GM21367 (cell line): ENCODE data around the gene PATJ.
A peak's percentile ranks its signal among the peaks of the same experiment; 100 is the strongest.
"Not testable (repeated sequence)": the region's sequence is repeated elsewhere in the genome, so short reads cannot be mapped to it uniquely, and the experiment has no call there.

Experiments used
- ATAC-seq: cut with Tn5 transposase; IDR thresholded peaks from one replicate; pipeline ENCODE4 v1.9.1; 2021; ENCODE audit not compliant: unreplicated experiment

Gene PATJ

DNA sequence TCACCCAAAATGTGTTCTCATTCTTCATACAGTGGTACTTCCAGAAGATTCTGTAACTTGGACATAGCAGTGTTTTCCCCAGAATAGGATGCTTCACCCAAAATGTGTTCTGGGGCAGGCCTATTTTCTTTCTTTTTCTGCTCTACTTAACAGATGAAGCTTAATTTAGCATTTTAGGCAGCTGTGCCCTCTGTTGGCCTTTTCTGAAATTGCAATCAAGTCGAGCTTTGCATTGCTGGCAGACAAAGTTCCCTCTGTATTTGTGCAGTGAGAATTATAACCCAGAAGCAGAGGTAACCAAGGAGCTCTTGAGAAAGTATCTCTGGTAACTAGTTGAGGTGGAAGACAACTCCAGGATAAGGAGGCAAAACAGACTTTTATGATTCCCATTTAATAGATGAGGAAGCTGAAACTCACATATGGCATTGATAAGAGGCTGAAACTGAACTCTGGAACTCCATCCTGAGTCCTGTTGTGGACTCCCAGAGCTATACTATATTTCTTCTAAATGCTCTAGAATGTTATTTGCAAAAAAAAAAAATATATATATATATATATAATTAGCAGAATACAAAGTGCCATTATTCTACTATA, 402.1 kb downstream of the PATJ start:
- no peak for ATAC-seq

DNA sequence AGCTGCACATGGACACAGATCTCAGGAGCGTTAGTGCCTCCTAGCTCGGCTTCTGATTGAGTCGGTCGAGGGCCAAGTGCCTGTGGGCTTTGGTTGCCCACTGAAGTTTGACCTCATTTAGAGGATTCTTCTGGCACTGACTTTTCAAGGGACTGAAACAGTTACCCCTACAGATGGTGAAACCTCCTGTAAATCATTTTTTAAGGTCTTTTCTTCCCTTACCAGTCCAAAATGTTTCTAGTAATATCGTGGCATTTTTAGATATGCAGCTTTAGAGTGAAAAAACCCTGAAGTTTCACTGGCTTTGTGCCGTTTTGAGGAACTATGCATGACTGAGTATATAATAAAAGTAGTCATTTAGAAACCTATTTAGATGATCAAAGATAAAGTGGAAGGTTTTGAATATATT, 417.7 kb downstream of the PATJ start:
- ATAC-seq: peak; percentile 73

DNA sequence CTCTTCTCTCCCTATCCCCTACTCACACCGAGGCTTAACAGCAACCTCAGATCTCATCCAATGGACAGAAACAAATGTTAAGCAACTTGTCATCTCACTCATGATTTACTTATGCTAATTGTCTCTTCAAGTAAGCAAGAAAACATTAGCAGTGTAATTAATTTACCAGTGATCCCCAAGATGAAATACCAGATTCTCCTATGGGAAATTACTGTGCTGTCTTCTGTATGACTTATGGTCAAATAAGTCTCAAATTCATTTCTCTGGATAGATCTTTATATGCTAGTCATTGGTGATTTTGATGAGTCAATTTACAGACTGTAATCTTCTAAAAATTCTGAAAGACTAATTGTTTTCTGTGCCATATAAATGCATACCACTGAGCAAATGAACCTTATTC, 419.4 kb downstream of the PATJ start:
- no peak for ATAC-seq

DNA sequence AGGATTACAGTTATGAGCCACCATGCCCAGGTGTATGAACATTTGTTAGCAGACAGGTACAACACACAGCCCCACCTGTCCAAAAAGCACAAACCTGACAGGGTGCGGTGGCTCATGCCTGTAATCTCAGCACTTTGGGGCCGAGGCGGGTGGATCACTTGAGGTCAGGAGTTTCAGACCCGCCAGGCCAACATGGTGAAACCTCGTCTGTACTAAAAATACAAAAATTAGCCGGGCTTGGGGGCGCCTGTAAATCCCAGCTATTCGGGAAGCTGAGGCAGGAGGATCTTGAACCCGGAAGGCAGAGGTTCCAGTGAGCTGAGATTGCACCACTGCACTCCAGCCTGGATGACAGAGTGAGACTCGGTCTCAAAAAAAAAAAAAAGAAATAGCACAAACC, 428.1 kb downstream of the PATJ start:
- not testable (repeated sequence) for ATAC-seq

DNA sequence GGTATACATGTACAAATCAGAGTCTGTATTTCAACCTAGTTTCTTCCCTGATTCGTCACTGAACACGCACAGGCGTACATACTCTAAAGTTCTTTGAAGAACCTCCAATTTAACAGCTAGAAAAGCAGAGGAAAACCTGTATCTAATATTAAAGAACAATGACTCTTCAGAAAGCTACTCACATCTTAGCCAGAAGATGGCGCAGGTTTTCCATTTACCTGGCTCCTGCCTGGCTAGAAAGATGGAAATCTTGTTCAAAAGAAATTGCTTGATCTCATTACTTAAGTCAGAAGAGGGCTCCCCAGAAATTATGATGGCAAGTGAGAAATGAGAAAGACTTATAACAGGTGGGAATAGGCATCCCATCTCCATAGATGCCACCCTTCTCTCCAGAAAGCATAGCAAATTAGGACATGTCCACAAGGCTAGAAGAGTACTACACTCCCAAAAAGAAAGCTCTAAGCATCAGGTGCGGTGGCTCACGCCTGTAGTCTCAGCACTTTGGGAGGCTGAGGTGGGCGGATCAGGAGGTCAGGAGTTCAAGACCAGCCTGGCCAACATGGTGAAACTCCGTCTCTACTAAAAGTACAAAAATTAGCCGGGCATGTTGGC, 433.4 kb downstream of the PATJ start:
- no peak for ATAC-seq

DNA sequence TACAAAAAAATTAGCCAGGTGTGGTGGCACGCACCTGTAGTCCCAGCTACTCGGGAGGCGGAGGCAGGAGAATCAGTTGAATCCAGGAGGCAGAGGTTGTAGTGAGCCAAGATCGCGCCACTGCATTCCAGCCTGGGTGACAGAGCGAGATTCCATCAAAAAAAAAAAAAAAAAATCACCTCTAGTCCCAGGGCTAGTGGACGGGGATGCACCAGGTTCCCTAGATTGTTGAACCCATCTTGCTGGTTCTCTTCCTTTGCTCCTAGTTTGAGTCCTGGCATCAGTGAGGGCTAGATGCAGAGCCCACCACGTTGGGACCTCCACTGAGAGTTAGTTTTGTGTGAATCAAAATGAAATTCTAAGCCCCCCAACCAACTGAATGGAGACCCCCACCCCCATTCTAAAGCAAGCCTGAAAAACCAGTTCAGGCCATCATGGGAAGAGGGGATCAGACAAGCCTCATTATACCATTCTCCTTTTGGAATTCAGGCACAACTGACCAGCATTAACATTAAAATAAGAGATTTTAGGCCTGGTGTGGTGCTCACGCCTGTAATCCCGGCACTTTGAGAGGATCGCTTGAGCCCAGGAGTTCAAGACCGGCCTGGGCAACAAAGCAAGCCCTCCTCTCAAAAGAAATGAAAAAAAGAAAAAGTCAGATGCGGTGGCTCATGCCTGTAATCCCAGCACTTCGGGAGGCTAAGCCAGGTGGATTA, 434.5 kb downstream of the PATJ start:
- no peak for ATAC-seq

DNA sequence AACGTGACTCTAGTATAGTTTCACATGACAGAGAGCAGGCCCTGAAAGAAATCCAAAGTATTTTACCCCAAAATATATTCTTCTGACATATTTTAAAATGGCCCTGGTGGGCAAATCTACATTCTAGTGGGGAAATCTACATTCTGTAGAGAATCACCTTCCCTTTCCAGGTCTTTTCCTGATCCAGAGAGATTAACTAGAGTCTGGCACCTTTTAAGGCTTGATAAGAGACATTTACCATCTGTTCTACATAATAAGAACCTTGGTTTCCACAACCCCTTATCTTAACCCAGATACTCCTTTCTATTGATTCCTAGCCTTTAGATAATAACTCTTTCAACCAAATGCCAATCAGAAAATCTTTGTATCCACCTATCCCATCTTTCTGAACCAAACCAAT, 435.3 kb downstream of the PATJ start:
- ATAC-seq: no peak

DNA sequence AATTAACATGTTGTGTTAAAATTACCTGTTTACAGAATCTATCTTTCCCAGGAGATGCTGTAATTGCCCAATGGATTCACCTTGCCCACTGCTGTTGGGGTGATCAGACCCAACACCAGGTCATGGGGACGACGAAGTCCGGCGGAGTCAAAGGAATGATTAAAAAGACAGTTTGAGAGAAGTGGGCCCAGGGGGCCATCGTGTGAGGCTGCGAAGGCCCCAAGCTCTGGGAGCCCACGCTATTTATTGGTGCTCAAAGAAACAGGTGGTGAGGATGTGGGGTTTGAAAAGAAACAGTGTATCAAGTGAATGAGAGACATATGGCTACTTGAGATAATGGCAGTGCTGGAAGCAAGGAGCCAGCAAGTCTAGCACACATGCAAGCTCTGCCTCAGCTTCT, 436.1 kb downstream of the PATJ start:
- no peak for ATAC-seq

DNA sequence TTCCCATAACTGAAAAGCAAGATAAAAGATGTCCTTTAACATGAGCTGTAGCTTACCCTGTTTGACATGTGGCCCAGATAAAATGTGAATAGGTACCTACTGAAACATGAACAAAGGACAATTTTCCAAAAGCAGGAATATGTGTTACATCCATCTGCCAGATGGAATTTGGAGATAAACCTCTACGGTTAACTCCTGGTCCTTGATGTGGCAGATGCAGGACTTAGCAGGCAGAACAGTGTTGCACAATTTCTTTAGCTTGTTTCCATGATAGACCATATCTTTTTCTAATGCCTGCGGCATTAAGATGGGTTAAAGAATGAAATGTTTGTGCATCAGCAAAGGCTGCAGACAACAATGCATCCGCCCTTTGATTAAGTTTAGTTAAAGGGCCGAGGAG, 437.8 kb downstream of the PATJ start:
- ATAC-seq: not testable (repeated sequence)

DNA sequence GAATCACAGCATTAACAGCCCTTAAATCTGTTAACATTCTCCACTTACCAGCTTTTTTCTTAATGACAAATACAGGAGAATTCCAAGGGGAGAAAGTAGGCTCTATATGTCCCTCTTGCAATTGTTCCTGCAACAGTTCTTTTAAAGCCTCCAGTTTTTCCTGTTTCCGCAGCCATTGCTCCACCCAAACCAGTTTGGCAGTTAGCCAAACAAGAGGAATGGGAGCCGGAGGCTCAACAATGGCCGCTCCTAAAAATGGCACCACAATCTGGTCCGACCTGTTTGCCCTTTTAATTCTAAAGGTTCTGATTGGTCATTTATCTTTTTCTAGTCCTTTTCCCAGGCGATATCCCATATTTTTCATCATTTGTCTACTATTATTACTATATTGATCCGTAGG, 438.4 kb downstream of the PATJ start:
- ATAC-seq: no peak

DNA sequence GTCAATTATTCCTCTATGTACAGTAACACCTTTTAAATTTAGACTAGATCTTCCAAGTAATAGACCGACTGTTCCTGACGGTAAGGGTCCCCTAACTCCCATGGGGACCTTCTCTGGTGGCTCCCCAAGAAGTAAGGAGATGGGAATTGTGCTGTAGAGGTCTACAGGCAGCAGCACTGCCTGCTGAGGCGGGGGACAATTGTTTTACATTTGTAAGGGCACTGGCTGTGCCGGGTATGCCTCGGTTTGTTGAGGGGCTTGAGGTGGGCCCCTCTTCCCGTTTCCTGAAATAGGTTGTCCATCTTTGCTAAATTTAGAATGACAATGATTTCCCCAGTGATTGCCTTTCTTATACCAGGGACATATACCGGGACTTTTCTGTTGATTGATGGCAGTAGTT, 439.3 kb downstream of the PATJ start:
- no peak for ATAC-seq

DNA sequence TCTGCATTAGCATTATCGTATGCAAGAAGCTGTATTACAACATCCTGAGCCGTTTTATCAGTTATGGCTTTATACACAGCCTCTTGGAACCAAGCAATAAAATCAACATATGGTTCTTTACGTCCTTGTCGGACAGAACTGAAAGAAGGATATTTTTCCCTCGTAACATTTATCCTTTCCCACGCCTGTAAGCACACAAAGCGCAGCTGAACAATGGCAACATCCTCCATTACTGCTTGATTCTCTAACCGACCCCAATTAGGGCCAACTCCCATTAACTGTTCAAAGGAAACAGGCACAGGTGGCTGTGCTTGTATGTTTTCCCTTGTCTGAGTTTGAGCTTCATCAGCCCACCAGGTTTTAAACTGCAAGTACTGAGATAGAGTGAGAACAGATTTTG, 439.9 kb downstream of the PATJ start:
- ATAC-seq: not testable (repeated sequence)

DNA sequence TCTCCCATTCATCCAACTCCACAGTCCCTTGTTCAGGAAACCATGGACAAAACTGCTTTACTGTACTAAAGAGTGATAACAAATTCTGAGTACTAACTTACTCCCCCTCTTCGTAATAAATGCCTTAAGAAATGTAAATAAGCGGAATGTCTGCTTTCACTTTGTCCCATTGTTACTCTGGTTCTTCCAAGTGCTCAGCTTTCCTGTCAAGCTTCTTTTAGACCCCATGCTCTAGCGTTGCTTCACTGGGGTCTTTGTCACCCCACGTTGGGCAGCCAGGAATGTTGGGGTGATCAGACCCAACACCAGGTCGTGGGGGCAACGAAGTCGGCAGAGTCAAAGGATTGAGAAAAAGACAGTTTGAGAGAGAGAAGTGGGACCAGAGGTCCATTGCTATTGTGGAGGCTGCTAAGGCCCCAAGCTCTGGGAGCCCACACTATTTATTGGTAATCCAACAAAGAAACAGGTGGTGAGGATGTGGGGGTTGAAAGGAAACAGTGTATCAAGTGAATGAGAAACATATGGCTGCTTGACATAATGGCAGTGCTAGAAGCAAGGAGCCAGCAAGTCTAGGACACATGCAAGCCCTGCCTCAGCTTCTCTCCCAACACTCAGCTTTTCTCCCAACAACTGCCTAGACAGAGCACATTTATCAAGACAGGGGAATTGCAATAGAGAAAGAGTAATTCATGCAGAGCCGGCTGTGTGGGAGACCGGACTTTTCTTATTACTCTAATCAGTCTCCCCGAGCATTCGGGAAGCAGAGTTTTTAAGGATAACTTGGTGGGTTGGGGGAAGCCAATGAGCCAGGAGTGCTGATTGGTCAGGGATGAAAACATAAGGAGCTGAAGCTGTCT, 441.1 kb downstream of the PATJ start:
- ATAC-seq: not testable (repeated sequence)

DNA sequence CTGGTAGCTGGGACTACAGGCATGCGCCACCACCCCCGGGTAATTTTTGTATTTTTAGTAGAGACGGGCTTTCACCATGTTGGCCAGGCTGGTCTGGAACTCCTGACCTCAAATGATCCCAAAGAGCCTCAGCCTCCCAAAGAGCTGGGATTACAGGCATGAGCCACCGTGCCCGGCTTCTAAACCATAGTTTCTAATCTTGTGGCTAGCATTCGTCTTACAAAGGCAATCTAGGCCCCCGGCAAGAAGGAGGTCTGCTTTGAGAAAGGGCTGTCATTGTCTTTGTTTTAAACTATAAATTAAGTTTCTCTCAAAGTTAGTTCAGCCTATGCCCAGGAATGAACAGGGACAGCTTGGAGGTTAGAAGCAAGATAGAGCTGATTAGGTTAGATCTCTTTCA, 442.1 kb downstream of the PATJ start:
- no peak for ATAC-seq

DNA sequence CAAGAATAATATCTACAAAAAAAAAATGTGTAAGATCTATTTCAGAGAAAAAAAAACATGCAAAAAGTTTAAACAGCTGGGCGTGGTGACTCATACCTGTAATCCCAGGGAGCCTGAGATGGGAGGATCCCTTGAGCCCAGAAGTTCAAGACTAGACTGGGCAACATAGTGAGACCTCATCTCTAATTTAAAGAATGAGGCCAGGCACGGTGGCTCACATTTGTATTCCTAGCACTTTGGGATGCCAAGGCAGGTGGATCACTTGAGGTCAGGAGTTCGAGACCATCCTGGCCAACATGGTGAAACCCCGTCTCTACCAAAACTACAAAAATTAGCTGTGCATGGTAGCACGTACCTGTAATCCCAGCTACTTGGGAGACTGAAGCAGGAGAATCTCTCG, 443.0 kb downstream of the PATJ start:
- not testable (repeated sequence) for ATAC-seq

DNA sequence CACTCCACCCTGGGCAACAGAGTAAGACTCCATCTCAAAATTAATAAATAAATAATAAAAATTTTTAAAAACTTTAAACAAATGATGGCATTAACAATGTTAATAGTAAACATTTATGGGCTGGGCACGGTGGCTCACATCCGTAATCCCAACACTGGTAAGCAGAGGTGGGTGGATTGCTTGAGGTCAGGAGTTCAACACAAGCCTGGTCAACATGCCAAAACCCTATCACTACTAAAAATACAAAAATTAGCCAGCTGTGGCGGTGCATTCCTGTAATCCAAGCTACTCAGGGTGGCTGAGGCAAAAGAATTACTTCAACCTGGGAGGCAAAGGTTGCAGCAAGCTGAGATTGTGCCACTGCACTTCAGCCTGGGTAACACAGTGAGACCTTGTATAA, 443.4 kb downstream of the PATJ start:
- ATAC-seq: no peak

DNA sequence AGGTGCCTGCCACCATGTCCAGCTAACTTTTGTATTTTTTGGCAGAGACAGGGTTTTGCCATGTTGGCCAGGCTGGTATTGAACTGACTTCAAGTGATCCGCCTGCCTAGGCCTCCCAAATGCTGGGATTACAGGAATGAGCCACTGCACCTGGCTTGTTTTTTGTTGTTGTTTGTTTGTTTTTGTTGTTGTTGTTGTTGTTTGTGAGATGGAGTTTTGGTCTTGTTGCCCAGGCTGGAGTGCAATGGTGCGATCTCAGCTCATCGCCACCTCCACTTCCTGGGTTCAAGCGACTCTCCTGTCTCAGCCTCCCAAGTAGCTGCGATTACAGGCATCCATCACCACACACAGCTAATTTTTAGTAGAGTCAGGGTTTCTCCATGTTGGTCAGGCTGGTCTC, 445.3 kb downstream of the PATJ start:
- no peak for ATAC-seq

DNA sequence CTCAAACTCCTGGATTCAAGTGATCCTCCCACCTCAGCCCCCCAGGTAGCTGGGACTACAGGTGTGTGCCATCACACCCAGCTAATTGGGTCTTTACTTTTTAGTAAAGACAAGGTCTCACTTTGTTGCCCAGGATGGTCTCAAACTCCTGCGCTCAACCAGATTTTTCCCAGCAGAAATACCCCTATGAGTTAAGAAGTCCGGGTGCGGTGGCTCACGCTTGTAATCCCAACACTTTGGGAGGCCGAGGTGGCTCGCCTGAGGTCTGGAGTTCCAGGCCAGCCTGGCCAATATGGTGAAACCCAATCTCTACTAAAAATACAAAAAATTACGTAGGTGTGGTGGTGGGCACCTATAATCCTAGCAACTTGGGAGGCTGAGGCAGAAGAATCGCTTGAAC, 445.8 kb downstream of the PATJ start:
- ATAC-seq: no peak

DNA sequence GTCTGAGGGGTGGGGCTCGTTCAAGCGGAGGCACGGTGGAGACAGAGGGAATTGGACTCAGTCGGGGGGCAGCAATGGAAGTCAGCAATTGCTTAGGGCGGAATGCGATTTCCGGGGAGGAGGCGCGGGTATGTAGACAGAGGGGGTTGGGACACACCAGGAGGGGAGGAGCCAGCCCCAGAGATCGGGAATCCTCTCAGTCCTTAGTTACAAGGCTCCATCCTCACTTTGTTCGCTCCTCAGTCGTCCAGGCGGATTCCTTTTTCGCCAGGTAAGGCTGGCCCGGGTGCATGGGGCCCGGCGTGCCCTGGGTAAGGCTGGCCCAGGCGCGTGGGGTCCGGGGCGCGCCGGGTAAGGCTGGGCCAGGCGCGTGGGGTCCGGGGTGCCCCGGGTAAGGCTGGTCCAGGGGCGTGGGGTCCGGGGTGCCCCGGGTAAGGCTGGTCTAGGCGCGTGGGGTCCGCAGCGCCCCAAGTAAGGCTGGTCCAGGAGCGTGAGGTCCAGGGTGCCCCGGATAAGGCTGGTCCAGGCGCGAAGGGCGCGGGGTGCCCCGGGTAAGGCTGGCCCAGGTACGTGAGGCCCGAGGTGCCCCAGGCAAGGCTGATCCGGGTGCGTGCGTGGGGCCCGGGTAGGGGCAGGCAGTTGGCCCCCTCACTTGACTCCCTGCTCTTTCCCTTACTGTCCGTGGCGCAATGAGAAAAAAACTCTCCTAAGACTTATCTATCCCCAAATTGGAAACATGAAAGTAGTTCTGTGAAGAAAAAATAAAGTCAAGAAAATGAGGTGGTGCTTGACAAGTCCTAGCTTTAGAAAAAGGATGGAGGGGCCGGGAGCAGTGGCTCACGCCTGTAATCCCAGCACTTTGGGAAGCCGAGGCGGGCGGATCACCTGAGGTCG, 452.6 kb downstream of the PATJ start, which contains the start of gene L1TD1:
L1TD1 (plus strand) TSS at position 199 of the 894 bp plus-strand sequence. CDS start 11,780 bp downstream, outside the sequence.
- no peak for ATAC-seq

DNA sequence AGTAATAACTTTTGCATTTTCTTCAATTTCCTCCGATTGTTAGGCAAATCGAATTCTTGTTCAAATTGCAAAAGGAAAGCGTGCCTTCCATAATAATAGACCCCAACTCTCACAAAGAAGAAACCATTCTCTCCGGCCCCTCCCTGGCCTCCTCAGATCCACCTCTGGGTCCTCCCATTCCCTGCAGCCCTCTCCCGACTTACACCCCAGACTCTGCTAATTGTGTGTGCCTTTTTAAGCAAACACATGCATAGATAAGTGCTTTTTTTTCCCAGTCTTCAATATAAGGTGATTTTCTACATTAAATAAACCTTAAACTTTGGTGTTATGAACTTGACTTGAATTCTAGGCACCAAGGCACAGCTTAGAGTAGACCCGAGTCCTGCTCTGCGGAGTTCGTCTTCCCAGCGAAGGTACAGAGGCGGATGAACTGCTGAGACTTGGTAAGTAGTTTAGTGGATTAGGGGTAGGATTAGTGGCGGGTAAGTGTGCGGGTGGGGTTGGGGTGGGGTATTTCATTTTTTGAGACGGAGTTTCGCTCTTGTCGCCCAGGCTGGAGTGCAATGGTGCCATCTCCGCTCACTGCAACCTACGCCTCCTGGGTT, 453.9 kb downstream of the PATJ start:
- ATAC-seq: no peak
